CD14-positive monocyte (primary cell): ENCODE results near the gene BSN. TPM values are rescaled to one million over a fixed set of nuclear protein-coding genes. Genes with fewer than 3 reads are reported as not detected.

Source experiments
- DNase-seq, 3 donors: peaks; one replicate each; pipeline ENCODE4 v3.0.0-alpha.2; 2011 to 2022
- H2AFZ ChIP-seq: 2 replicates; pipeline ENCODE4 v1.6.0; 2012; ENCODE audit warnings: mild to moderate bottlenecking, low read depth, low read length, inconsistent platforms; ENCODE audit not compliant: insufficient read depth, poor library complexity, severe bottlenecking
- H3K27ac ChIP-seq, 2 donors: 1 replicate in 1 of 2; 2 replicates in 1 of 2; pipeline ENCODE4 v1.5.1; 2012 to 2013; ENCODE audit warnings: low read length in 2 of 2, control low read depth in 1 of 2, inconsistent platforms in 1 of 2, low read depth in 1 of 2, mild to moderate bottlenecking in 1 of 2
- H3K27me3 ChIP-seq, 2 donors: one replicate each; pipeline versions ENCODE4 v1.6.0 to v1.6.1; 2011 to 2013; ENCODE audit warnings: low read length in 2 of 2; ENCODE audit not compliant: control insufficient read depth in 2 of 2, insufficient read depth in 2 of 2
- H3K36me3 ChIP-seq, 2 donors: replicated peaks in 1 of 2; 1 replicate in 1 of 2; 2 replicates in 1 of 2; pipeline versions ENCODE4 v1.5.1 to v1.6.1; 2012 to 2013; ENCODE audit warnings: low read length in 2 of 2, control low read depth in 1 of 2, inconsistent platforms in 1 of 2, mild to moderate bottlenecking in 1 of 2; ENCODE audit not compliant: insufficient read depth in 2 of 2, control insufficient read depth in 1 of 2
- H3K4me1 ChIP-seq, 2 donors: 1 replicate in 1 of 2; 2 replicates in 1 of 2; pipeline versions ENCODE4 v1.5.1 to v1.6.1; 2012 to 2013; ENCODE audit warnings: low read length in 2 of 2, control low read depth in 1 of 2, inconsistent platforms in 1 of 2, mild to moderate bottlenecking in 1 of 2, moderate library complexity in 1 of 2; ENCODE audit not compliant: insufficient read depth in 2 of 2, control insufficient read depth in 1 of 2
- H3K4me2 ChIP-seq: replicated peaks from 2 replicates; pipeline ENCODE3; 2012; ENCODE audit warnings: low read length, moderate library complexity, mild to moderate bottlenecking; ENCODE audit not compliant: poor library complexity, severe bottlenecking; ENCODE audit errors: extremely low read depth
- H3K4me3 ChIP-seq, 3 experiments: fragments of 200-600 bp in 1 of 3; sonication (generic) in 1 of 3; replicated peaks in 1 of 3; 1 replicate in 2 of 3; 2 replicates in 1 of 3; pipeline ENCODE4 v1.5.1; 2011 to 2013; ENCODE audit warnings: low read length in 3 of 3, mild to moderate bottlenecking in 3 of 3, control low read depth in 2 of 3, low read depth in 2 of 3, inconsistent platforms in 1 of 3, moderate library complexity in 1 of 3
- H3K79me2 ChIP-seq: 2 replicates; pipeline ENCODE4 v1.6.0; 2012; ENCODE audit warnings: mild to moderate bottlenecking, control low read depth, inconsistent platforms, low read length, moderate library complexity; ENCODE audit not compliant: insufficient read depth
- H3K9ac ChIP-seq: 2 replicates; pipeline ENCODE4 v1.6.0; 2017; ENCODE audit warnings: low read length, mild to moderate bottlenecking; ENCODE audit not compliant: insufficient read depth, poor library complexity, severe bottlenecking
- H3K9me3 ChIP-seq, 2 donors: replicated peaks in 1 of 2; 1 replicate in 1 of 2; 2 replicates in 1 of 2; pipeline versions ENCODE4 v1.5.1 to v1.6.1; 2012 to 2013; ENCODE audit warnings: low read length in 2 of 2, control low read depth in 1 of 2; ENCODE audit not compliant: control insufficient read depth in 1 of 2, insufficient read depth in 1 of 2
- H4K20me1 ChIP-seq: 2 replicates; pipeline ENCODE4 v1.6.0; 2012; ENCODE audit warnings: mild to moderate bottlenecking, low read length, control low read depth, moderate library complexity; ENCODE audit not compliant: insufficient read depth
- H3K27ac Mint-ChIP-seq, 7 donors: one replicate each; pipeline ENCODE4 v1.8.0; 2020; ENCODE audit warnings: mild to moderate bottlenecking in 7 of 7, mixed read lengths in 7 of 7, moderate library complexity in 6 of 7, inconsistent platforms in 2 of 7
- H3K27me3 Mint-ChIP-seq, 3 donors: one replicate each; pipeline ENCODE4 v1.8.0; 2021 to 2022; ENCODE audit warnings: low read depth in 3 of 3, mild to moderate bottlenecking in 3 of 3, mixed read lengths in 3 of 3, moderate library complexity in 3 of 3, inconsistent platforms in 1 of 3
- H3K36me3 Mint-ChIP-seq, 2 donors: one replicate each; pipeline ENCODE4 v1.8.0; 2020; ENCODE audit warnings: mixed read lengths in 2 of 2, inconsistent platforms in 1 of 2, mild to moderate bottlenecking in 1 of 2
- H3K4me1 Mint-ChIP-seq: one replicate; pipeline ENCODE4 v1.8.0; 2020; ENCODE audit warnings: mild to moderate bottlenecking, mixed read lengths
- H3K4me3 Mint-ChIP-seq, 2 donors: one replicate each; pipeline ENCODE4 v1.8.0; 2020; ENCODE audit warnings: mild to moderate bottlenecking in 2 of 2, mixed read lengths in 2 of 2, moderate library complexity in 1 of 2
- H3K9me3 Mint-ChIP-seq, 7 donors: one replicate each; pipeline ENCODE4 v1.8.0; 2020 to 2022; ENCODE audit warnings: mixed read lengths in 7 of 7, mild to moderate bottlenecking in 6 of 7, moderate library complexity in 6 of 7, inconsistent platforms in 2 of 7
- CTCF ChIP-seq: fragments of 200-600 bp; IDR thresholded peaks from one replicate; pipeline ENCODE4 v1.8.0; 2022; ENCODE audit warnings: antibody characterized with exemption, mild to moderate bottlenecking
- WGBS: methylation state at CpG from one replicate; pipeline ENCODE4 v1.1.5; 2013; ENCODE audit warnings: missing lambda C conversion rate; ENCODE audit not compliant: insufficient coverage; 5-methylcytosine and 5-hydroxymethylcytosine counted together
- intact Hi-C, 2 donors: fragments of 100-400 bp; cut with micrococcal nuclease; formaldehyde crosslinking; loops; one replicate each; pipeline versions ENCODE4 v1.15.0 to v1.15.1; 2023
- polyA plus RNA-seq, 3 donors: library from polyadenylated mRNA; depleted of rRNA in 1 of 3; unstranded in 2 of 3; stranded (reverse) in 1 of 3; fragments of 300-500 nt in 2 of 3; fragments of >200 nt in 1 of 3; fragmentation: Illumina TruSeq in 2 of 3; gene quantifications; 1 replicate in 2 of 3; 2 replicates in 1 of 3; pipeline ENCODE4 v1.2.3, GENCODE V29; 2012 to 2021

The BSN gene
- polyA plus RNA-seq, 3 donors: not detected

- intact Hi-C loops: loop anchor here in 1 of 2 donors (10.0 kb wide), 1 partner anchor 232 kb away; the partner anchor contains the start of gene RBM6
- DNase-seq: peak in 1 of 3 donors; percentile 4
- peak overlapping the region in 1 of 7 donors; percentile 13 for H3K27ac Mint-ChIP-seq
- H3K27ac ChIP-seq: no peak overlapping the region
- H3K9me3 ChIP-seq: no peaks in the 10 kb centered on the region
- H4K20me1 ChIP-seq: peaks cover under 1% of the 10 kb centered on the region
- H2AFZ ChIP-seq: no peak overlapping the region
- no peaks in the 10 kb centered on the region for H3K79me2 ChIP-seq
- WGBS: 36% methylated on average over 4 of the region's 7 CpGs
- H3K36me3 Mint-ChIP-seq: peaks cover 30 to 40% of the 10 kb centered on the region in 2 donors
- H3K9ac ChIP-seq: no peak overlapping the region
- H3K4me3 ChIP-seq: no peak overlapping the region
- H3K27me3 Mint-ChIP-seq: peaks cover 0 to 3% (median 0%) of the 10 kb centered on the region in 3 donors
- no peak overlapping the region for H3K4me2 ChIP-seq
- H3K9me3 Mint-ChIP-seq: no peaks in the 10 kb centered on the region
- H3K36me3 ChIP-seq: peaks cover 0 to 13% of the 10 kb centered on the region in 2 donors
- no peak for TF ChIP-seq CTCF
- H3K27me3 ChIP-seq: no peaks in the 10 kb centered on the region
- H3K4me1 ChIP-seq: peaks cover 6 to 10% of the 10 kb centered on the region in 2 donors
- no peak overlapping the region for H3K4me3 Mint-ChIP-seq
- H3K4me1 Mint-ChIP-seq: peaks cover 11% of the 10 kb centered on the region
Measured at GRCh38 chr3:49712631-49713317, 158.5 kb downstream of the BSN start.

- Histone ChIP-seq H3K36me3 (peaks cover 0 to 13% of the 10 kb centered on the region in 2 donors), H3K27me3 (peaks cover 0 to 2% of the 10 kb centered on the region in 2 donors), H3K9ac (no peak overlapping the region), H3K27ac (no peak overlapping the region), H3K9me3 (no peaks in the 10 kb centered on the region), H2AFZ (no peak overlapping the region), H3K79me2 (no peaks in the 10 kb centered on the region), H4K20me1 (peaks cover 8% of the 10 kb centered on the region), H3K4me1 (peaks cover 7 to 12% of the 10 kb centered on the region in 2 donors), H3K4me2 (no peak overlapping the region), H3K4me3 (no peak overlapping the region)
- Mint-ChIP-seq H3K4me3 (no peak overlapping the region), H3K27ac (peak overlapping the region in 1 of 7 donors; percentile 60), H3K36me3 (peaks cover 23 to 33% of the 10 kb centered on the region in 2 donors), H3K27me3 (peaks cover 2 to 7% (median 3%) of the 10 kb centered on the region in 3 donors), H3K4me1 (peaks cover 16% of the 10 kb centered on the region), H3K9me3 (peaks cover 0 to 1% (median 0%) of the 10 kb centered on the region in 7 donors)
- DNase-seq: peak in 1 of 3 donors; percentile 2
- intact Hi-C loops: loop anchor here in 1 of 2 donors (10.0 kb wide), 1 partner anchor 231 kb away; the partner anchor contains the start of gene RBM6
- WGBS: 97% methylated on average over 19 of the region's 25 CpGs
- no peak for TF ChIP-seq CTCF
Measured at GRCh38 chr3:49713336-49714105, 159.2 kb downstream of the BSN start.
